Activated CD4-positive, alpha-beta T cell treated with anti-CD3 and anti-CD28 coated beads for 36 hours (primary cell): ENCODE data around the gene ACYP2. TPM values are rescaled to one million over a fixed set of nuclear protein-coding genes. Genes with fewer than 3 reads are reported as not detected.
A peak's percentile ranks its signal among the peaks of the same experiment; 100 is the strongest.
"Not testable (repeated sequence)": the region's sequence is repeated elsewhere in the genome, so short reads cannot be mapped to it uniquely, and the experiment has no call there.

Experiments used
- ATAC-seq: fragments of 200-7000 bp; cut with Tn5 transposase; one replicate; pipeline ENCODE4 v1.10.0; 2021; ENCODE audit warnings: mild to moderate bottlenecking, moderate library complexity
- CTCF ChIA-PET: fragments of 350-600 bp; sonication (Branson Sonifier 250); formaldehyde crosslinking; loops from one replicate; lab custom pipeline; 2021; ENCODE audit warnings: antibody characterized with exemption; lab: Charles Lee
- POLR2A ChIA-PET: fragments of 350-600 bp; sonication (Branson Sonifier 250); formaldehyde crosslinking; loops from one replicate; lab custom pipeline; 2021; ENCODE audit warnings: antibody characterized with exemption, inconsistent platforms; lab: Charles Lee
- DNase-seq: peaks from one replicate; pipeline ENCODE4 v3.0.0-alpha.2; 2020
- H3K27ac Mint-ChIP-seq: one replicate; pipeline ENCODE4 v1.8.0; 2021; ENCODE audit warnings: mixed read lengths
- H3K27me3 Mint-ChIP-seq: one replicate; pipeline ENCODE4 v1.8.0; 2021; ENCODE audit warnings: mixed read lengths
- H3K36me3 Mint-ChIP-seq: one replicate; pipeline ENCODE4 v1.8.0; 2021; ENCODE audit warnings: low read depth, mixed read lengths
- H3K4me1 Mint-ChIP-seq: one replicate; pipeline ENCODE4 v1.8.0; 2021; ENCODE audit warnings: mixed read lengths
- H3K4me3 Mint-ChIP-seq: one replicate; pipeline ENCODE4 v1.8.0; 2021; ENCODE audit warnings: mild to moderate bottlenecking, moderate library complexity, mixed read lengths
- H3K9me3 Mint-ChIP-seq: one replicate; pipeline ENCODE4 v1.8.0; 2021; ENCODE audit warnings: low read depth, mixed read lengths
- intact Hi-C, 2 experiments: fragments of 100-400 bp; cut with DNase I in 1 of 2; cut with micrococcal nuclease in 1 of 2; formaldehyde crosslinking; loops; one replicate each; pipeline versions ENCODE4 v1.14.2 to v1.15.1; 2022 to 2024; cut with DNase I, micrococcal nuclease
- total RNA-seq, 2 experiments: library from RNA; stranded (reverse); gene quantifications; one replicate each; pipeline ENCODE4 v1.2.3, GENCODE V29; 2021

The ACYP2 gene
- total RNA-seq, 2 experiments from 2014 or later: 6.0 to 6.9 TPM

GRCh38 chr2:54114936-54115283, 505 bp upstream of the ACYP2 start:
- H3K4me1 Mint-ChIP-seq: peaks cover 12% of the 10 kb centered on the region
- POLR2A ChIA-PET: interaction anchor here (0.5 to 1.1 kb wide), 2 partner anchors 33 to 445 kb away, joined by 4 to 6 read pairs; no protein-coding TSS in a partner anchor
- peaks cover 5% of the 10 kb centered on the region for H3K9me3 Mint-ChIP-seq

GRCh38 chr2:54116598-54116997, 1.2 kb downstream of the ACYP2 start:
- ChIA-PET POLR2A (interaction anchor here (0.6 to 1.0 kb wide), 2 partner anchors 148 to 1059 kb away, joined by 3 read pairs; no protein-coding TSS in a partner anchor), CTCF (interaction anchor here (1.2 to 2.5 kb wide), 3 partner anchors 10 to 271 kb away, joined by 4 to 9 read pairs (median 4); no protein-coding TSS in a partner anchor)
- peak overlapping the region; percentile 65 for H3K27ac Mint-ChIP-seq
- H3K36me3 Mint-ChIP-seq: peaks cover 40% of the 10 kb centered on the region
- not testable (repeated sequence) for DNase-seq, H3K9me3 Mint-ChIP-seq, ATAC-seq, H3K27me3 Mint-ChIP-seq
- intact Hi-C loops: loop anchor here (1.0 to 10.0 kb wide), 7 partner anchors 121 to 1578 kb away; partner anchors contain the start of gene PNPT1 (in 1 of the 2)
- H3K4me1 Mint-ChIP-seq: peaks cover 12% of the 10 kb centered on the region
- H3K4me3 Mint-ChIP-seq: peak overlapping the region; percentile 85

More at GRCh38 chr2:54114936-54115283, 505 bp upstream of the ACYP2 start:
- DNase-seq: no peak
- peaks cover 26% of the 10 kb centered on the region for H3K36me3 Mint-ChIP-seq
- ATAC-seq: no peak
- CTCF ChIA-PET: interaction anchor here (0.7 to 2.5 kb wide), 5 partner anchors 8 to 592 kb away, joined by 3 to 9 read pairs (median 5); no protein-coding TSS in a partner anchor
- peak overlapping the region; percentile 85 for H3K4me3 Mint-ChIP-seq
- peak overlapping the region; percentile 96 for H3K27ac Mint-ChIP-seq
- H3K27me3 Mint-ChIP-seq: peaks cover 2% of the 10 kb centered on the region
- intact Hi-C loops: loop anchor here (1.0 to 10.0 kb wide), 13 partner anchors 145 to 1580 kb away; partner anchors contain the start of genes CHAC2 (in 1 of the 2), CLHC1 (in 1 of the 2), EML6 (in 1 of the 2) and PNPT1 (in 1 of the 2)

DNA sequence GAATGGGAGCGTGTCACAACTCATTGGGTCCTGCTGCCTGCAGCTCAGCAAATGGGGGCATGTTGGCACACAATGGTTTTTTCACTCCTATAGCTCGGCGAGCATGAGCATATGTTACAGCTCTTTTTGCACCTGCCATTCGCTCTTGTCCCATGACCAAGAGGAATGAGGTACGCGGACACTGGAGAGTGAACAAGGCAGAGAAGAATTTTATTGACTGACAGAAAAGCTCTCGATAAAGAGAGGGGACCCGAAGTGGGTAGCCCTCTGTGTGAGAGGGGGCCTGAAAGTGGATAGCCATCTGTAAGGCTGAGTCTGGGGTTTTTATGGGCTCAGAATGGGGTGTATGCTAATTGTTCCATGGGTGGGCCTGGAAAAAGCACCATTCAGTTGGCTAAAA, 5.5 kb downstream of the ACYP2 start:
- Mint-ChIP-seq H3K4me3 (no peak overlapping the region), H3K4me1 (peaks cover 4% of the 10 kb centered on the region), H3K36me3 (peaks cover 30% of the 10 kb centered on the region), H3K27me3 (no peaks in the 10 kb centered on the region), H3K9me3 (peaks cover 8% of the 10 kb centered on the region), H3K27ac (no peak overlapping the region)
- ATAC-seq: no peak
- ChIA-PET POLR2A (no interaction called here), CTCF (no interaction called here)
- intact Hi-C loops: no loop called here
- no peak for DNase-seq

- Mint-ChIP-seq H3K4me1 (no peaks in the 10 kb centered on the region), H3K36me3 (peaks cover 23% of the 10 kb centered on the region), H3K27ac (no peak overlapping the region), H3K4me3 (no peak overlapping the region), H3K9me3 (peaks cover 2% of the 10 kb centered on the region), H3K27me3 (no peaks in the 10 kb centered on the region)
- POLR2A ChIA-PET: no interaction called here
- DNase-seq (no peak), ATAC-seq (no peak)
- CTCF ChIA-PET: interaction anchor here (0.7 kb wide), 1 partner anchor 341 kb away, joined by 3 read pairs; no protein-coding TSS in a partner anchor
- intact Hi-C loops: no loop called here
These were observed 6.9 kb downstream of the ACYP2 start for GRCh38 chr2:54122171-54122935.

- intact Hi-C loops: no loop called here
- Mint-ChIP-seq H3K4me3 (no peak overlapping the region), H3K36me3 (peaks cover 20% of the 10 kb centered on the region), H3K9me3 (peaks cover 2% of the 10 kb centered on the region), H3K4me1 (no peaks in the 10 kb centered on the region), H3K27me3 (no peaks in the 10 kb centered on the region), H3K27ac (no peak overlapping the region)
- DNase-seq (no peak), ATAC-seq (no peak)
- ChIA-PET CTCF (interaction anchor here (0.7 to 1.9 kb wide), 2 partner anchors 16 to 340 kb away, joined by 3 to 7 read pairs; no protein-coding TSS in a partner anchor), POLR2A (interaction anchor here (0.5 kb wide), 1 partner anchor 43 kb away, joined by 7 read pairs; no protein-coding TSS in a partner anchor)
These were observed 7.5 kb downstream of the ACYP2 start for GRCh38 chr2:54122939-54123338.

GRCh38 chr2:54127174-54127573, 11.8 kb downstream of the ACYP2 start:
- intact Hi-C loops, H3K4me1 Mint-ChIP-seq, H3K27me3 Mint-ChIP-seq, CTCF ChIA-PET, ATAC-seq, H3K9me3 Mint-ChIP-seq, H3K27ac Mint-ChIP-seq, DNase-seq, H3K36me3 Mint-ChIP-seq, H3K4me3 Mint-ChIP-seq: not testable (repeated sequence)
- POLR2A ChIA-PET: interaction anchor here (0.6 kb wide), 1 partner anchor 20 kb away, joined by 5 read pairs; no protein-coding TSS in a partner anchor

GRCh38 chr2:54133056-54133455, 17.6 kb downstream of the ACYP2 start:
- no peak overlapping the region for H3K4me3 Mint-ChIP-seq
- H3K36me3 Mint-ChIP-seq: peaks cover 2% of the 10 kb centered on the region
- ChIA-PET CTCF (no interaction called here), POLR2A (no interaction called here)
- no peak for ATAC-seq
- H3K4me1 Mint-ChIP-seq: no peaks in the 10 kb centered on the region
- no peak overlapping the region for H3K27ac Mint-ChIP-seq
- intact Hi-C loops: no loop called here
- no peaks in the 10 kb centered on the region for H3K27me3 Mint-ChIP-seq
- no peaks in the 10 kb centered on the region for H3K9me3 Mint-ChIP-seq
- no peak for DNase-seq

DNA sequence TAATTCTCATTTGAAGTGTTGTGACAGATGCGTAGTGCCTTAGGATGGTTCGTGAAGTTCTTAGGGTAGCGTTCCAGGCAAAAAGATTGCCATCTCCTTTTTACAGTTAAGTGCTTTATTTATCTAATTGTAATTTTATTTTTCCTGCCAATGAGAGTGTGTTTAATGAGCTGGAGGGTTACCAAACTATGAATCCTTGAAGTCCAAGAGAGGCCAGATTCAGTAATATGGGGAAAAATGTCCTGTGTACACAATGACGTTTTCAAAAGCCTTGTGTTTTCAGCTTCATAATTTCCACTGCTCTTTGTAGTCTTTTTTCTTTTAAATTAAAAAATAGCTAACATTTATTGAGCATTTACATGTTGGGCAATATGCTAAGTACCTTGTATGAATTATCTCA, 23.8 kb downstream of the ACYP2 start:
- H3K36me3 Mint-ChIP-seq: peaks cover 4% of the 10 kb centered on the region
- no peak overlapping the region for H3K27ac Mint-ChIP-seq
- no peak overlapping the region for H3K4me3 Mint-ChIP-seq
- ChIA-PET CTCF (no interaction called here), POLR2A (no interaction called here)
- H3K4me1 Mint-ChIP-seq: no peaks in the 10 kb centered on the region
- intact Hi-C loops: no loop called here
- H3K27me3 Mint-ChIP-seq: no peaks in the 10 kb centered on the region
- ATAC-seq (no peak), DNase-seq (no peak)
- H3K9me3 Mint-ChIP-seq: no peaks in the 10 kb centered on the region

DNA sequence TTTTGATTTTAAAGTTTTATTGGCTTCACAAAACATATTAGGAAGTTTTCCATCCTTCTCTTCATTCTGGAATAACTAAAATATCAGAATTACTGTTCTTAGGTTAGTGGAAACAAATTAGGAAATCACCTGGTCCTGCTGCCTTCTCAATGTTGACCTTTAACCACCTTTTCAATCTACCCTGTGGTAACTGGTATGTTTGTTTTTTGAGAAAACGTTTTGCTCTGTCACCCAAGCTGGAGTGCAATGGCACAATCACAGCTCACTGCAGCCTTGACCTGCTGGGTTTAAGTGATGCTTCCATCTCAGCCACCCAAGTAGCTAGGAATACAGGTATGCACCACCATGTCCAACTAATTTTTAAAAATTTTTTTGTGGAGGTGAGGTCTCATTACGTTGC, 28.4 kb downstream of the ACYP2 start:
- Mint-ChIP-seq H3K9me3 (no peaks in the 10 kb centered on the region), H3K4me1 (no peaks in the 10 kb centered on the region), H3K27me3 (no peaks in the 10 kb centered on the region), H3K4me3 (no peak overlapping the region), H3K27ac (no peak overlapping the region), H3K36me3 (peaks cover 3% of the 10 kb centered on the region)
- CTCF ChIA-PET: interaction anchor here (0.7 kb wide), 1 partner anchor 15 kb away, joined by 5 read pairs; no protein-coding TSS in a partner anchor
- ATAC-seq: no peak
- no peak for DNase-seq
- POLR2A ChIA-PET: no interaction called here
- intact Hi-C loops: no loop called here

DNA sequence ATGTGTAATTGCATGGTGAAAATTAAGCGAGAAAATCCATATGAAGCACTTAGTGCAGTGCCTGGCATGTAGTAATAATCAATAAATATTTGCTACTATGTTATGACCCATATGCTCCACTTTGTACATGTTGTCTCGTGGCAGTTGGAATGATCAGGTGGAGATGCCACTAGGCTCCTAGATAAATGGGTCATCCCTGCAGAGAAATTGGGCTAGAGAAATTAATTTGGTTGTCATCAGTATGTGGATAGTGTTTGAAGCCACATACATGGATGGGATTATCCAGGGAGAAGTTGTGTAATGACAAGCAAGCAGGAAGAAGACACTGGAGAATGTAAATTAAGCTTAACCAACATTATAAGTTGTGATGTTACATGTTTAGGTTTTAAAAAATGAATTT, 33.0 kb downstream of the ACYP2 start:
- ChIA-PET CTCF (no interaction called here), POLR2A (no interaction called here)
- peaks cover 9% of the 10 kb centered on the region for H3K36me3 Mint-ChIP-seq
- H3K4me3 Mint-ChIP-seq: no peak overlapping the region
- intact Hi-C loops: no loop called here
- no peaks in the 10 kb centered on the region for H3K4me1 Mint-ChIP-seq
- H3K27ac Mint-ChIP-seq: no peak overlapping the region
- H3K27me3 Mint-ChIP-seq: no peaks in the 10 kb centered on the region
- ATAC-seq: no peak
- peaks cover 3% of the 10 kb centered on the region for H3K9me3 Mint-ChIP-seq
- DNase-seq: no peak

GRCh38 chr2:54149638-54150441, 34.4 kb downstream of the ACYP2 start:
- H3K27me3 Mint-ChIP-seq: no peaks in the 10 kb centered on the region

More at GRCh38 chr2:54149638-54150441, 34.4 kb downstream of the ACYP2 start:
- intact Hi-C loops: no loop called here
- H3K27ac Mint-ChIP-seq: no peak overlapping the region
- POLR2A ChIA-PET: no interaction called here
- no peak overlapping the region for H3K4me3 Mint-ChIP-seq
- H3K36me3 Mint-ChIP-seq: peaks cover 15% of the 10 kb centered on the region
- no peak for DNase-seq
- no peak for ATAC-seq
- H3K9me3 Mint-ChIP-seq: peaks cover 3% of the 10 kb centered on the region
- no peaks in the 10 kb centered on the region for H3K4me1 Mint-ChIP-seq
- CTCF ChIA-PET: no interaction called here
